Ishikawa (cell line): ENCODE data around the gene CYP2U1.

Experiments
- CEBPB ChIP-seq: IDR thresholded peaks from 2 replicates; pipeline ENCODE4 v1.6.1; 2012
- CREB1 ChIP-seq: IDR thresholded peaks from 2 replicates; pipeline ENCODE4 v1.6.1; 2012; ENCODE audit warnings: low read depth
- EGR1 ChIP-seq: IDR thresholded peaks from 2 replicates; pipeline ENCODE4 v1.6.1; 2012
- EP300 ChIP-seq: IDR thresholded peaks from 2 replicates; pipeline ENCODE4 v1.6.1; 2012; ENCODE audit warnings: borderline replicate concordance
- FOXM1 ChIP-seq: IDR thresholded peaks from 2 replicates; pipeline ENCODE4 v1.6.1; 2012; ENCODE audit warnings: low read depth, borderline replicate concordance
- NFIC ChIP-seq: IDR thresholded peaks from 2 replicates; pipeline ENCODE4 v1.6.1; 2012
- RAD21 ChIP-seq: IDR thresholded peaks from 2 replicates; pipeline ENCODE4 v1.6.1; 2012; ENCODE audit warnings: low read depth
- REST ChIP-seq: IDR thresholded peaks from 2 replicates; pipeline ENCODE4 v1.6.1; 2012; ENCODE audit warnings: low read depth, mild to moderate bottlenecking
- TAF1 ChIP-seq: IDR thresholded peaks from 2 replicates; pipeline ENCODE4 v1.6.1; 2012; ENCODE audit warnings: low read depth, mild to moderate bottlenecking
- TCF12 ChIP-seq: IDR thresholded peaks from 2 replicates; pipeline ENCODE4 v1.6.1; 2012; ENCODE audit warnings: low read depth
- TEAD4 ChIP-seq: IDR thresholded peaks from 2 replicates; pipeline ENCODE4 v1.6.1; 2012
- USF1 ChIP-seq: IDR thresholded peaks from 2 replicates; pipeline ENCODE4 v1.6.1; 2012
- YY1 ChIP-seq: IDR thresholded peaks from 2 replicates; pipeline ENCODE4 v1.6.1; 2012; ENCODE audit warnings: low read depth
- TF ChIP-seq, protein P1 (sequence below): IDR thresholded peaks from 2 replicates; pipeline ENCODE4 v1.6.1; 2012

The CYP2U1 gene

DNA sequence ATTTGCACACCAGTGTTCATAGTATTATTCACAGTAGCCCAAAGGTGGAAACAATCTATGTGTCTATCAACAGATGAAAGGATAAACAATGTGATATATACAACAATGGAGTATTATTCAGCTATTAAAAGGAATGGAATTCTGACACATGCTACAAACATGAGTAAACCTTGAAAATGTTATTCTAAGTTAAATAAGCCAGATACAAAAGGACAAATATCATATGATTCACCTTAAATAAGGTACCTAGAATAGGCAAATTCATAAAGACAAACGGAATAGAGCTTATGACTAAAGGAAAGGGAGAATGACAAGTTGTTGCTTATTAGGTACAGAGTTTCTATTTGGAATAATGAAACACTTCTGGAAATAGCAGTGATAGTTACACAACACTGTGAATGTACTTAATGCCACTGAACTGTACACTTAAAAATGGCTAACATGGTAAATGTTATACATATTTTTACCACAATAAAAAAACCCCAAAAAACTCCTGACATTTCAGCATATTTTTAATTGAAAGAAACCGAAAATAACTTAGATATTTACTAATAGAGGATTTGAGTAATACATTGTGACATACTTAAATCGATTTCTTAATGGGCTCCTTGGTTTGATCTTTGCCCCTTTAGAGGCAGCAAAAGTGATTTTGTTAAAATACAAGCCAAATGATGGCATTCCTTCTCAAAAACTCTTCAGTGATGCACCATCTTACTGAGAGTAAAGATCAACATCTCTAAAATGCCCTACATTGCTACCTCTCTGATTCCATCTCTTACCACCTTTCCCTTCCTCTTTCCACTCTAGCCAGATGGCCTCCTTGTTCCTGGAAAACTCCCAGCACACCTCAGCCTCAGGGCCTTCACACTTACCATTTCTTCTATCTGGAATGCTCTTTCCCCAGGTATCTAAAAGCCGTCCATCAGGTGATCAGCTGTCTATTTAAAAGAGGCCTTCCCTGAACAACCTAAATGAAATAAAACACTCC is 8.6 kb upstream of the CYP2U1 start:
- TF ChIP-seq CREB1: no peak
- no peak for TF ChIP-seq FOXM1
- TF ChIP-seq TCF12: no peak
- no peak for TF ChIP-seq EGR1
- TF ChIP-seq CEBPB: no peak
- no peak for TF ChIP-seq RAD21
- no peak for TF ChIP-seq YY1
- no peak for TF ChIP-seq TAF1
- TF ChIP-seq USF1: no peak
- no peak for TF ChIP-seq REST
- no peak for TF ChIP-seq NFIC

- TF ChIP-seq CEBPB: no peak
- peak; percentile 85 for TF ChIP-seq USF1
Observed at GRCh38 chr4:107931775-107932321, 499 bp downstream of the CYP2U1 start.

DNA sequence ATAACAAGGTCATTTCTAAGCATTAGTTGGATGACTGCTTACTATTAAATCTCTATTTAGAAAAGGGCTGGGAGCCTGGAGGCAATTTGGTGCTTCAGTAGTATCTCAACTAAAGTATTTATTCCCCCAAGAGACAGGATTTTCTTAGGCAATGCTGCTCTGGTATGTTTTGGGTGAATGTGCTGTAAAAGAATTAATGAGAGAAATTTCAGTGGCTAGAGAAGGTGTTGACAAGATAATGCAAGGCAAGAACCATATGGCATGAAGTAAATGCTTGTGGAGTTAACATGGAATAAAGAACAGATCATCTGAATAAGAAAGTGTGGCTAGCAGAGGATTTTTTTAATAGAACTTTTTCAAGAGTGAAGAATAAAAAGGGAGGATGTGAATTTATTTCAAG is 3.9 kb downstream of the CYP2U1 start:
- TF ChIP-seq REST: no peak
- TF ChIP-seq TAF1: no peak
- no peak for TF ChIP-seq YY1
- TF ChIP-seq EGR1: no peak
- no peak for TF ChIP-seq FOXM1

- TF ChIP-seq TCF12 (no peak), EGR1 (no peak), NFIC (no peak), TAF1 (no peak), CREB1 (no peak), YY1 (no peak), TEAD4 (no peak), EP300 (no peak), REST (no peak), FOXM1 (no peak), CEBPB (no peak)
- TF ChIP-seq, protein P1, sequence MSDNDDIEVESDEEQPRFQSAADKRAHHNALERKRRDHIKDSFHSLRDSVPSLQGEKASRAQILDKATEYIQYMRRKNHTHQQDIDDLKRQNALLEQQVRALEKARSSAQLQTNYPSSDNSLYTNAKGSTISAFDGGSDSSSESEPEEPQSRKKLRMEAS: no peak
Observed at GRCh38 chr4:107937040-107937439, 5.7 kb downstream of the CYP2U1 start.

- no peak for TF ChIP-seq TCF12
- TF ChIP-seq CREB1: no peak
- no peak for TF ChIP-seq USF1
- no peak for TF ChIP-seq REST
- TF ChIP-seq EP300: no peak
- TF ChIP-seq YY1: no peak
- no peak for TF ChIP-seq EGR1
- no peak for TF ChIP-seq CEBPB
- no peak for TF ChIP-seq FOXM1
- TF ChIP-seq NFIC: no peak
Observed at GRCh38 chr4:107939307-107939706, 8.0 kb downstream of the CYP2U1 start.
